Measurements from ENCODE around the gene SLFN12L.
"Not testable (repeated sequence)": the region's sequence is repeated elsewhere in the genome, so short reads cannot be mapped to it uniquely, and the experiment has no call there.

Gene SLFN12L

GRCh38 chr17:35537601-35538141 lies at the start of gene SLFN12L:
TSS of gene SLFN12L (minus strand) at chr17:35537678. CDS start at chr17:35522364, 15,314 bp downstream.
- DNase-seq (ENCODE audit: low spot score) = no peak

GRCh38 chr17:35586569-35587073 lies 49.1 kb upstream of the SLFN12L start:
- DNase-seq (ENCODE audit: low spot score) = no peak

- no peak for DNase-seq (ENCODE audit: low spot score)
These were observed 46.6 kb upstream of the SLFN12L start for GRCh38 chr17:35584061-35584460.

- no peak for DNase-seq (ENCODE audit: low spot score)
These were observed 41.5 kb upstream of the SLFN12L start for GRCh38 chr17:35578929-35579432.

DNA sequence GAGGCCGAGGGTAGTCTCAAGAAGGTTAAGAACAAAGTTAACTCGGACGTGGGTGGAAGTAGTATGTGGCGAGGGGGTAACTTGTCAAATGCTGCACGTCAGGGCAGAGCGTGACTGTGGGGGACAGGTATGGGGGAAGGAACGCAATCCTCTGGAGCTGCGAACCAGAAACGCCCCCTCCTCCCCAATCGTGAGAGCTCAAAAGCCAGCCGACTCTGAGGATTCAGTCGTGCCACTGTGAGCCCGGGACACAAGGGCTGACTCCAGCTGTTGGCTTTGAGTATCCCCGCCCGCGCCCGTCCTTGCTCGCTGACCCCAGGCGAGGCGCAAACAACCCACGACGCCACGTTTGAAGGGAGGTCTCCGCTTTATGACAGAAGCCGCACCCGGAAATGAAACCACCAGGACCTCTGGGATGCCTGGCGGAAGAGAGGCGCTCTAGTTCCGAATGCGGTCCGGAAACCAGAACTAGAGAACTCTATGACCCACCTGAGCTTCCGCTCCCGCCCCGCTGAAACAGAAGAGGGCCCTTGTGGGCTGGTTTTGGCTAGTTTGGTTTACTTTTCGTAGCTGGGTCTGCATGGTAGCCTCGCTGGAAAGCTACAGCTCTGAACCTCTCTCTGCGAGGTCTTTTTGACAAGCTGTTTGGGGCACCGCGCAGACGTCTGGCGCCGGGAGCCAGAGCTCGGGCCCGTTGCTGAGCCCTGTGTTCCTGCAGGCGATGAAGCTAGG lies 40.9 kb upstream of the SLFN12L start, which contains the start of gene PEX12:
Gene PEX12 (minus strand): TSS at position 375 of the 732 bp plus-strand sequence. CDS start 550 bp downstream, outside the sequence.
- peak; percentile 90 for DNase-seq (ENCODE audit: low spot score)

DNA sequence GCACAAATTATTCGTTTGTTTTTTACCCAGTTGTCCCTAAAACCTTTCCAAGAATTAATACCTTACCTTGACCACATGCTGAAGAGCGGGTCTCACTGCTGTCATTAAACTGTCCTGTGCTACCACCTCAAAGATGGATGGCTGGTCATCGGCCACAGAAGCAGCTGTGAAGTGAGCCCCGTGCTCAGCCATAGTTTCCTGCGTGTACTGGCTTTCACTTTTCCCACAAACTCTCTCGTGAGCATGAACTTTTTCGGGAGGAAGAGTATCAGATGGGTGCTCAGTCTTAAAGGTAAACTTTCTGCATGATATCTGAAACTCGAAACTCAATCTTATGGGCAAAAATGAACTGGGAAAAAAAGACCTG lies 40.3 kb upstream of the SLFN12L start:
- DNase-seq (ENCODE audit: low spot score) = peak; percentile 27

GRCh38 chr17:35575759-35576158 lies 38.3 kb upstream of the SLFN12L start:
- no peak for DNase-seq (ENCODE audit: low spot score)

GRCh38 chr17:35569405-35569804 lies 31.9 kb upstream of the SLFN12L start:
- no peak for DNase-seq (ENCODE audit: low spot score)

DNA sequence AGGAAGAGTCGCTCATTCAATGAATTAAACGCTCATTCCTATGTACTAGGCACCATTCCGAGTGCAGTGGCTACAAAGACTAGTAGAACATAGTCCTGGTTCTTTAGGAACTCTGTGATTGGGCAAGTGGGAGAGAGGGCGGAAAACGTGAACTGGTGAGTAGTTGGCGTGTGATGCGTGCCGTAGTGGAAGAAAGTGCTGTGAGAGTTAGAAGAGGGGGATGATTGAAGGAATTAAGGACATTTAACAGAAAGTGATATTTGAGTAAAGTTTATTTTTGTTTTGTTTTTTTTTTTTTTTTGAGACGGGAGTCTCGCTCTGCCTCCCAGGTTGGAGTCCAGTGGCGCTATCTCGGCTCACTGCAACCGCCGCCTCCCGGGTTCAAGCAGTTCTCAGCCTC lies 31.1 kb upstream of the SLFN12L start:
- DNase-seq (ENCODE audit: low spot score) = peak; percentile 61

- no peak for DNase-seq (ENCODE audit: low spot score)
These were observed 29.5 kb upstream of the SLFN12L start for GRCh38 chr17:35566968-35567367.

- not testable (repeated sequence) for DNase-seq (ENCODE audit: low spot score)
These were observed 25.7 kb upstream of the SLFN12L start for GRCh38 chr17:35563181-35563580.

GRCh38 chr17:35560703-35561102 lies 23.2 kb upstream of the SLFN12L start, which contains the start of gene SLFN14:
TSS of gene SLFN14 (minus strand) at chr17:35560819. CDS start at chr17:35558062, 2,757 bp downstream.
- no peak for DNase-seq (ENCODE audit: low spot score)

DNA sequence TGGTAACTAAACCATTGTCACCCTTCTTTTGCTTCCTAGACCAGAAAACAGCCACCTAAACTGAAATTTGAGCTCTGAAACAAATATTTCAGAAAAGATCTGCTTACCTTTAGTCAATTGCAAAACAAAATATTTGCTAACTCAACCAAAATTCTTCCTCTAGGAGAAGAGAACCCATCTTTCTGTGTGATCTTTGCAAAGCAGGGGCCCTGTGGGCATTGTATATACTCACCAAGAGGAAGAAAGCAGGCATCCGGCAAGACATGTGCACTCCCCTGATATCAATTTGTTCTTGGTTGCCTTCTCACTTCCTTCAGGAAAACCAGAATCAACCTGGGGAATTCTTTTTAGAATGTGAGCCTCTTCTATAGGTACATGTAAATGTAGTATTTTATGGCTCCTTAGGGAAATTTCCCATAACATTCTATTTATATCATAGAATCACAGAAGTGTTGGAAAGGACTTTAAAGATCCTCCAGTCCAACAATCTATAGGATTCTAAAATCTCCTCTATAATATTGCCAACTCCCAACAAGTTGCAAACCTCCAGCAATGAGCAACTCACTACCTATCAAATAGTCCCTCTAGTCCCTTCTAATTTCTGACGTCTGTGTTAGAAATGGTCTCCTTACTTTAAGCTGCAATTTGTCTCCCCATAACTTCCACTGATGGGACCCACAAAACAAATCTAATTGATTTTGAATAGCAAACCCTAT lies 22.2 kb upstream of the SLFN12L start:
- DNase-seq (ENCODE audit: low spot score) = no peak

GRCh38 chr17:35557353-35557752 lies 19.9 kb upstream of the SLFN12L start:
- DNase-seq (ENCODE audit: low spot score) = no peak

GRCh38 chr17:35555691-35556090 lies 18.2 kb upstream of the SLFN12L start:
- no peak for DNase-seq (ENCODE audit: low spot score)

GRCh38 chr17:35554668-35555067 lies 17.2 kb upstream of the SLFN12L start:
- no peak for DNase-seq (ENCODE audit: low spot score)

DNA sequence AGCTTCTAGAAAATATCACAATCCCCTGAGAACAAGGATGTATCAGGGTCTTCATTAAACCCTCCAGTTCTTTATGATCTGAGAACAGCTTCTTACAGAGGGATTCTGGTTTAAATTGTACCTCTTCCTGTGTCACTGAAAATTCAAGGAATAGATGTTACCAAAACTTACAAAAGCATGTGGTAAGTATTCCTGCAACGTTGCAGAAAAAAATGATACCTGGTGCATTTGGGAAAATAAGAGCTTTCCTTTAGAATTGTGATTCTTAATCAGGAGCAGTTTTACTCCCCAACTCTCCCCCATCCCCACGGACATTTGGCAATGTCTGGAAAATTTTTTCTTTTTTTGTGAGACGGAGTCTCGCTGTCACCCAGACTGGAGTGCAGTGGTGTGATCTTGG lies 15.8 kb upstream of the SLFN12L start:
- no peak for DNase-seq (ENCODE audit: low spot score)

GRCh38 chr17:35548978-35549377 lies 11.5 kb upstream of the SLFN12L start:
- DNase-seq (ENCODE audit: low spot score) = no peak

- DNase-seq (ENCODE audit: low spot score) = no peak
These were observed 10.8 kb upstream of the SLFN12L start for GRCh38 chr17:35548208-35548810.

- DNase-seq (ENCODE audit: low spot score) = no peak
These were observed 9.0 kb upstream of the SLFN12L start for GRCh38 chr17:35546487-35546886.

GRCh38 chr17:35545150-35545549 lies 7.7 kb upstream of the SLFN12L start:
- no peak for DNase-seq (ENCODE audit: low spot score)

- no peak for DNase-seq (ENCODE audit: low spot score)
These were observed 6.4 kb upstream of the SLFN12L start for GRCh38 chr17:35543856-35544255.

Measured in AG20443 (cell line).